ENCODE data around the gene CRTC1.

The CRTC1 gene

DNA sequence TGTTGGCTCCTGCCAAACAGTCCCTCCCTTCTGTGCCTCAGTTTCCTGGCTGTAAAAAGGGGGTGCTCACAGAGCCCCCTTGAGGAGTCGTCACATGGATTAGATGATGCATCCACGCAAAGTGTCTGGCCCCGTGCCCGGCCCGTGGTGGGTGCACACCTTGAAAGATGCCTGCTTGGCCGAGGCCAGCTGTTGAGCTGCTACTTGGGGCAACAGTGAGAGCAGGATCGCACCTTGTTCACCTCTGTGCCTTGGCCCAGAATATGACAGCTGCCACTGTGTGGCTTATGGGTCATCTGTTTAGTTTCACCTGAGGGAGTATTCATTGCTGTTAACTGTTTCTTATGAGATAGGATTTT, 17.7 kb downstream of the CRTC1 start:
- no peak overlapping the region for H3K4me3 ChIP-seq (ENCODE audit: low read length)
- TF ChIP-seq, protein P1, sequence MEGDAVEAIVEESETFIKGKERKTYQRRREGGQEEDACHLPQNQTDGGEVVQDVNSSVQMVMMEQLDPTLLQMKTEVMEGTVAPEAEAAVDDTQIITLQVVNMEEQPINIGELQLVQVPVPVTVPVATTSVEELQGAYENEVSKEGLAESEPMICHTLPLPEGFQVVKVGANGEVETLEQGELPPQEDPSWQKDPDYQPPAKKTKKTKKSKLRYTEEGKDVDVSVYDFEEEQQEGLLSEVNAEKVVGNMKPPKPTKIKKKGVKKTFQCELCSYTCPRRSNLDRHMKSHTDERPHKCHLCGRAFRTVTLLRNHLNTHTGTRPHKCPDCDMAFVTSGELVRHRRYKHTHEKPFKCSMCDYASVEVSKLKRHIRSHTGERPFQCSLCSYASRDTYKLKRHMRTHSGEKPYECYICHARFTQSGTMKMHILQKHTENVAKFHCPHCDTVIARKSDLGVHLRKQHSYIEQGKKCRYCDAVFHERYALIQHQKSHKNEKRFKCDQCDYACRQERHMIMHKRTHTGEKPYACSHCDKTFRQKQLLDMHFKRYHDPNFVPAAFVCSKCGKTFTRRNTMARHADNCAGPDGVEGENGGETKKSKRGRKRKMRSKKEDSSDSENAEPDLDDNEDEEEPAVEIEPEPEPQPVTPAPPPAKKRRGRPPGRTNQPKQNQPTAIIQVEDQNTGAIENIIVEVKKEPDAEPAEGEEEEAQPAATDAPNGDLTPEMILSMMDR (IDR thresholded peaks at IDR 0.05; ENCODE audit: insufficient read depth, low read depth, low read length, missing control alignments): no peak
- no peak for DNase-seq (ENCODE audit: low read depth)

DNA sequence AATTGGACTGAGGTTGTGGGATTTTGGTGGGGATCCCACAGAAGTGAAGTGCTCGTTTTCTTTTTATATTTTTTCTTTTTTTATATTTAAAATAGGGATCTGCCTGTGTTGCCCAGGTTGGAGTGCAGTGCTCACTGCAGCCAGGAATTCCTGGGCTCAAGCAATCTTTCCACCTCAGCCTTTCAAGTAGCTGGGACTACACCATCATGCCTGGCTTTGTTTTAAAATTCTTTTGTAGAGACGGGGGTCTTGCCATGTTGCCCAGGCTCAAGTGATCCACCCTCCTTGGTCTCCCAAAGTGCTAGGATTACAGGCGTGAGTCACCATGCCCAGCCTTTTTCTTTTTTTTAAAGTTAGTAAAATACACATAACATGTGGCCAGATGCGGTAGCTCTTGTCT, 20.6 kb downstream of the CRTC1 start:
- TF ChIP-seq, protein P1 (IDR thresholded peaks at IDR 0.05; ENCODE audit: insufficient read depth, low read depth, low read length, missing control alignments): no peak
- DNase-seq (ENCODE audit: low read depth): peak; percentile 26
- no peak overlapping the region for H3K4me3 ChIP-seq (ENCODE audit: low read length)

DNA sequence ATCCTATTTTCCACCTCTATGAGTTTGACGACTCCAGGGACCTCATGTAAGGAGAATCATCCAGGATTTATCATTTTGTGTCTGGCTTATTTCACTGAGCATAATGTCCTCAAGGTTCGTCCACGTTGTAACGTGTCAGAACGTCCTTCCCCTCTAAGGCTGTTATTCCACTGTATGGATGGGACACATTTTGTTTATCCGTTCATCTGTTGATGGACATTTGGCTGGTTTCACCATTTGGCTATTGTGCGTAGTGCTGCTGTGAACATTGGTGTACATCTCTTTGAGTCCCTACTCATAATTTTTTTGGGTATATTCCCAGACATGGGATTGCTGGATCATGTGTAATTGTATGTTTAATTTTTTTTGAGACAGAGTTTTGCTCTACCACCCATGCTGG, 21.5 kb downstream of the CRTC1 start:
- no peak for DNase-seq (ENCODE audit: low read depth)
- H3K4me3 ChIP-seq (ENCODE audit: low read length): no peak overlapping the region
- TF ChIP-seq, protein P1 (IDR thresholded peaks at IDR 0.05; ENCODE audit: insufficient read depth, low read depth, low read length, missing control alignments): no peak

DNA sequence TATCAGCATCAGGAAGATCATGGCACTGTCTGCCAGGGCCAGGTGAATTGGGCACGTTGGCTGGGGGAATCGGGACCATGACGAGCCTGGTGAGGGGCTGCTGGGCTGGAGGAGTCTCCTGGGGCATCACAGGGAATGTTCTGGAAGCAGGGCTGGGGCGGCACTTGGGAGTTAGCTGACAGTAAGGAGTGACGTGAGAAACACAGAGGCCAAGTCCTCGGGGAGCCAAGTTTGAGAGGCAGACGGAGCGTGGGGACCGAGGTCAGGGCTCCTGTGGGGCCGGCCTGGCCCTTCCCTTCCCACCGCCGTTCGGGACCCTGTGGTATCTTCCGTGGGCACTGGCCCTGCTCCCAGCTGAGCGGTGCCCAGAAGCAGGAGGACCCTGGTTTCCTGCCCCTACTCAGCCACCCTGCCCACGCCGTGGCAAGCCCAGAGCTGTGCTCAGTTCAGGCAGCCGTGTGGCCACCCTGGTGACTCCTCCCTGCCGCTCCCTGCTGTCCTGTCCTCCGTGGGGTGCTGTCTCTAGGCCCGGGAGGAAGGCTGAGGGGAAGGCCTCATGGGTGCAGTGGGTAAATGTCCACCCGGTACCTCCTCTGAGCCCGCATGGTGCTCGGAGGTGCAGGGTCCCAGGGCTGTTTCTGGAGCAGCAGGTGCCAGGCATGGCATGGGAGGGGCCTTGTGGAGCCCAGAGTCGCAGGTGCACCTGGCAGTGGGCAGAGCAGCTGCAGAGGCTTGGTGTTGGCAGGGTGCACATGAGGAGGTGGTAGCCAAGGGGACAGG, 25.2 kb downstream of the CRTC1 start:
- TF ChIP-seq, protein P1 (IDR thresholded peaks at IDR 0.05; ENCODE audit: insufficient read depth, low read depth, low read length, missing control alignments): no peak
- DNase-seq (ENCODE audit: low read depth): no peak
- no peak overlapping the region for H3K4me3 ChIP-seq (ENCODE audit: low read length)

DNA sequence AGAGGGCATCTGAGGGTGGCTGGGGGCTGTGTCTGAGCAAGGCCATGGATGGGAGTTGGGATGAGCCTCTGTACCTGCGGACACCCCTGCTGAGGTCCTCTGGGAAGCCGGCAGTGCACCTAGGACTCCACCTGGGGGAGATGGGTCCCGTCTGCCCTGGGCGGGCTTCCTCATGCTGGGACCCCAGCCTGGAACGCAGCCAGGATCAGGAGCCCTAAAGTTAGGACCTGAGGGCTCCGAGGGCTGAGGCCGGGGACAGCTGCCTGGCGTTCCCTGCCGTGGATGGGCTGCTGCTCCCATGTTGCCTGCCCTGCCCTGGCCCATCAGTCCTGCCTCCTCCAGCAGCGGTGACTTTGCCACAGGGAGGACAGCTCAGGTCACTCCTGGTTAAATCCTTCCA, 26.1 kb downstream of the CRTC1 start:
- DNase-seq (ENCODE audit: low read depth): no peak
- TF ChIP-seq, protein P1 (IDR thresholded peaks at IDR 0.05; ENCODE audit: insufficient read depth, low read depth, low read length, missing control alignments): no peak
- no peak overlapping the region for H3K4me3 ChIP-seq (ENCODE audit: low read length)

DNA sequence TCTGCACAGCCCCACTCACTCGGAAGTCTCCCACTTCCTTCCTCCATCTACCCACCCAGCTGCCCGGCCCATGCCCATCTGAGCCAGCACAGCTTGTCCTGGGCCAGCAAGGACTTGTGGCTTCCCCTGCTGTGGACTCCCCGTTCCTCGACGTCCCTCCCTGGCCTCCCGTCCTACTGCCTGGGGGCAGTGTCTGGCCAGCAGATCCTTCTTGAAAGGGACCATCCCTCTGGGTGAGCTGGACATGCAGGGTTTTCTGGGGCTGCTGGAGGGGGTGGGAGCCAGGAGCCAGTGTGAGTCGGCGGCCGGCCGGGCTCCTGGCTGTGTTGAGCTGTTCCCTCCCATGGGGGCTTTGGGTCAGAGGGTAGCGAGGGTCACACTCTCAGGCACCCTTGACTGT, 26.7 kb downstream of the CRTC1 start:
- no peak for DNase-seq (ENCODE audit: low read depth)
- no peak overlapping the region for H3K4me3 ChIP-seq (ENCODE audit: low read length)
- TF ChIP-seq, protein P1 (IDR thresholded peaks at IDR 0.05; ENCODE audit: insufficient read depth, low read depth, low read length, missing control alignments): no peak

Measured in epithelial cell of esophagus (primary cell).